ENCODE data around the gene WBP2NL.

DNA sequence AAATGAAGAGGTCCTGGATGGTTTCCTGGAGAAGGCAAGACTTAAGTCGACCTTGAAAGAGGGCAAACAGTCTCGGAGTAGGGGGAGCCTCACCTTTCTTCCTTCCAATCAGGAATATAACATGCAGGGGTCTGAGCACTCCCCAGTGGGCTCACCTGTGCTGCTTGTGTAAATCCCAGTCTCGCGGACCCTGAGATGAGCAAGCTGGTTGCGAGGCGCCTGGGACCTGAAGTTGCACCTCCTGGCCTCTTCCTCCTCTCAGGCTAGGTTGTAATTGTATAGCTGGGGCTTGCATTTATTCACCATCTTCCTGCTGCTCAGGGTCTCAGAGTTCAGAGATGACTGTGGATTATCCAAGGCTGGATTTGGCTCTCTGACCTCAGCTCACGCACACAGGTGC is 7.5 kb upstream of the WBP2NL start:
- TF ChIP-seq, protein P1, sequence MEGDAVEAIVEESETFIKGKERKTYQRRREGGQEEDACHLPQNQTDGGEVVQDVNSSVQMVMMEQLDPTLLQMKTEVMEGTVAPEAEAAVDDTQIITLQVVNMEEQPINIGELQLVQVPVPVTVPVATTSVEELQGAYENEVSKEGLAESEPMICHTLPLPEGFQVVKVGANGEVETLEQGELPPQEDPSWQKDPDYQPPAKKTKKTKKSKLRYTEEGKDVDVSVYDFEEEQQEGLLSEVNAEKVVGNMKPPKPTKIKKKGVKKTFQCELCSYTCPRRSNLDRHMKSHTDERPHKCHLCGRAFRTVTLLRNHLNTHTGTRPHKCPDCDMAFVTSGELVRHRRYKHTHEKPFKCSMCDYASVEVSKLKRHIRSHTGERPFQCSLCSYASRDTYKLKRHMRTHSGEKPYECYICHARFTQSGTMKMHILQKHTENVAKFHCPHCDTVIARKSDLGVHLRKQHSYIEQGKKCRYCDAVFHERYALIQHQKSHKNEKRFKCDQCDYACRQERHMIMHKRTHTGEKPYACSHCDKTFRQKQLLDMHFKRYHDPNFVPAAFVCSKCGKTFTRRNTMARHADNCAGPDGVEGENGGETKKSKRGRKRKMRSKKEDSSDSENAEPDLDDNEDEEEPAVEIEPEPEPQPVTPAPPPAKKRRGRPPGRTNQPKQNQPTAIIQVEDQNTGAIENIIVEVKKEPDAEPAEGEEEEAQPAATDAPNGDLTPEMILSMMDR (IDR thresholded peaks at IDR 0.05), result no peak
- no peak for TF ChIP-seq POLR2AphosphoS5 (IDR thresholded peaks at IDR 0.05)

Data from gastroesophageal sphincter (tissue), 3 donors.